GM19463 (cell line): ENCODE data around the gene RHOT1.
"Not testable (repeated sequence)": the region's sequence is repeated elsewhere in the genome, so short reads cannot be mapped to it uniquely, and the experiment has no call there.

ENCODE experiments used
- ATAC-seq: cut with Tn5 transposase; IDR thresholded peaks from one replicate; pipeline ENCODE4 v1.9.1; 2021; ENCODE audit warnings: mild to moderate bottlenecking, moderate library complexity; ENCODE audit not compliant: unreplicated experiment

RHOT1 gene

GRCh38 chr17:32142038-32142856 lies at the start of gene RHOT1:
Gene RHOT1, plus strand, starts transcription at chr17:32142502. Its CDS starts 191 bp downstream, at chr17:32142693.
- ATAC-seq, result peak; percentile 72

GRCh38 chr17:32099686-32100085 lies 42.6 kb upstream of the RHOT1 start:
- no peak for ATAC-seq

- not testable (repeated sequence) for ATAC-seq
Measured at GRCh38 chr17:32100323-32100722, 42.0 kb upstream of the RHOT1 start.

GRCh38 chr17:32100971-32101631 lies 41.2 kb upstream of the RHOT1 start:
- no peak for ATAC-seq

GRCh38 chr17:32102172-32102571 lies 40.1 kb upstream of the RHOT1 start:
- no peak for ATAC-seq

GRCh38 chr17:32102646-32103186 lies 39.6 kb upstream of the RHOT1 start:
- ATAC-seq, result no peak

- no peak for ATAC-seq
Measured at GRCh38 chr17:32103476-32104113, 38.7 kb upstream of the RHOT1 start.

- ATAC-seq, result no peak
Measured at GRCh38 chr17:32104158-32104557, 38.1 kb upstream of the RHOT1 start.

GRCh38 chr17:32106471-32106981 lies 35.8 kb upstream of the RHOT1 start:
- ATAC-seq, result not testable (repeated sequence)

- not testable (repeated sequence) for ATAC-seq
Measured at GRCh38 chr17:32107194-32107593, 35.1 kb upstream of the RHOT1 start.

- no peak for ATAC-seq
Measured at GRCh38 chr17:32110596-32110995, 31.7 kb upstream of the RHOT1 start.

- no peak for ATAC-seq
Measured at GRCh38 chr17:32111141-32111771, 31.0 kb upstream of the RHOT1 start.

- no peak for ATAC-seq
Measured at GRCh38 chr17:32112416-32112815, 29.9 kb upstream of the RHOT1 start.

GRCh38 chr17:32114536-32114935 lies 27.8 kb upstream of the RHOT1 start:
- ATAC-seq, result no peak

GRCh38 chr17:32115546-32115945 lies 26.8 kb upstream of the RHOT1 start:
- not testable (repeated sequence) for ATAC-seq

- no peak for ATAC-seq
Measured at GRCh38 chr17:32116937-32117336, 25.4 kb upstream of the RHOT1 start.

- no peak for ATAC-seq
Measured at GRCh38 chr17:32117399-32117798, 24.9 kb upstream of the RHOT1 start.

- not testable (repeated sequence) for ATAC-seq
Measured at GRCh38 chr17:32118088-32118487, 24.2 kb upstream of the RHOT1 start.

GRCh38 chr17:32118835-32119234 lies 23.5 kb upstream of the RHOT1 start:
- ATAC-seq, result no peak

GRCh38 chr17:32120141-32120540 lies 22.2 kb upstream of the RHOT1 start:
- ATAC-seq, result no peak

- ATAC-seq, result no peak
Measured at GRCh38 chr17:32120716-32121115, 21.6 kb upstream of the RHOT1 start.
